ENCODE data around the gene CROCC. TPM values are rescaled to one million over a fixed set of nuclear protein-coding genes. Genes with fewer than 3 reads are reported as not detected.
"Not testable (repeated sequence)": the region's sequence is repeated elsewhere in the genome, so short reads cannot be mapped to it uniquely, and the experiment has no call there.

CROCC gene
- total and polyA plus RNA-seq, 4 donors: 2.9 to 8.3 (median 5.1) TPM

DNA sequence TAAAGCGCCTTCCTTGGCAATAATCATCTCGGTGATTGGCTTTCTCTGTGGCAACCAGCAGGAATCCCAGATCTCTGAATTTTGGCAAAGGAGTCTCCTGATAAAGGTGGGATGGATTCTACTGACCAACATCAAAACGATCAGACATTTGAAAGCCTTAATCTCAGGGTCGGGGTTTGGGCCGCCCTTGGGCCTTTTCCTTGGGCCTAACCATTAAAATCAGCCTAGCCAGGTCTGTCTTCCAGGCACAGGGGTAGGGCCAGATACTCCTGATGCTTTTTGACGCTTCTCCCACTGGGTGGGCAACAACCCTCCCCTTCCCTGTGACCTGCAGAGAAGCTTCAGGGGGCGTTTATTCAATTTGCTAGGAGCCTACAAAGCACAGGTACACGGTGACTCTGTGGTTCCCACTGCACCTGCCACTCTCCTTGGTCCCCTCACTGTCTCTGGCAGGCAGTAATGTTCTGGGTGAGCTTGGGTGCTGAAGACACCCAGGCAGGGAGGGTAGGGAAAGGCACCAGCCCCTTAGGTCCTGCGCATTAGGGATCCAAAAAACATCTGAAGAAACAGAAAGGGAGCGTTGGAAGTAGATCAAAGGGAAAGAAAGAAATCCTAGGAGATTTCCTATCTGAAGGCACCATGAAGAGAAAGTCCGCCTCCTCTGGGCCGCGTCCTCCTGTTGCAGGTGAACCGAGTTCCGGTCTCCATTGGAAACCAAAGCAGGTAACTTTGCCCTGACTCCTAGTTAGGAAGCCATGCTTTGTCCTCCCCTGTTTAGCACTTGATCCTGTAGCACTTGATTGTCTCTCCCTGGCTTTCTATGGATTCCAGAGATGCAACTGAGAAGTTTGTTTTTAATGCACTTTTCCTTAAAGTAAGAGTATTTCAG, 13.6 kb upstream of the CROCC start:
- no peak for TF ChIP-seq REST (IDR thresholded peaks at IDR 0.05)
- TF ChIP-seq RXRA (IDR thresholded peaks at IDR 0.05): no peak
- no peak for TF ChIP-seq RAD21 (IDR thresholded peaks at IDR 0.05)
- no peak for TF ChIP-seq CTCF (IDR thresholded peaks at IDR 0.05; ENCODE audit: low read depth, low read length, missing input control)
- TF ChIP-seq, protein P1, sequence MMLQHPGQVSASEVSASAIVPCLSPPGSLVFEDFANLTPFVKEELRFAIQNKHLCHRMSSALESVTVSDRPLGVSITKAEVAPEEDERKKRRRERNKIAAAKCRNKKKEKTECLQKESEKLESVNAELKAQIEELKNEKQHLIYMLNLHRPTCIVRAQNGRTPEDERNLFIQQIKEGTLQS (IDR thresholded peaks at IDR 0.05): no peak
- TF ChIP-seq JUND (IDR thresholded peaks at IDR 0.05): no peak
- no peak for TF ChIP-seq SP1 (IDR thresholded peaks at IDR 0.05)
- no peak for TF ChIP-seq GABPA (IDR thresholded peaks at IDR 0.05 in 1 of 2, conservative IDR thresholded peaks at IDR 0.05 in 1 of 2)
- TF ChIP-seq EGR1 (IDR thresholded peaks at IDR 0.05; ENCODE audit: low read depth in 2 of 2): no peak
- TF ChIP-seq HNF4A (conservative IDR thresholded peaks at IDR 0.05): no peak
- Histone ChIP-seq H3K4me3 (ENCODE audit: low read depth in 1 of 3, low read length in 3 of 3) (no peak overlapping the region), H3K36me3 (ENCODE audit: control insufficient read depth in 4 of 4, insufficient read depth in 3 of 4, low read depth in 1 of 4, low read length in 3 of 4) (no peaks in the 10 kb centered on the region), H3K9me3 (ENCODE audit: control insufficient read depth in 4 of 4, low read length in 3 of 4) (no peaks in the 10 kb centered on the region), H3K4me1 (ENCODE audit: control insufficient read depth in 4 of 4, insufficient read depth in 4 of 4, low read length in 3 of 4) (peaks cover 3 to 42% (median 30%) of the 10 kb centered on the region in 4 donors), H3K9ac (ENCODE audit: low read depth in 1 of 2, low read length in 2 of 2) (no peak overlapping the region), H3K27ac (ENCODE audit: low read depth in 1 of 2, low read length in 2 of 2) (no peak overlapping the region), H3K27me3 (ENCODE audit: control insufficient read depth in 4 of 4, insufficient read depth in 4 of 4, low read length in 3 of 4) (no peaks in the 10 kb centered on the region)
- 90% methylated on average over 15 of the region's 15 CpGs for WGBS
- DNase-seq (ENCODE audit: low spot score): no peak

GRCh38 chr1:16911851-16912721, 9.6 kb upstream of the CROCC start:
- not testable (repeated sequence) for H3K4me3 ChIP-seq (ENCODE audit: low read depth in 1 of 3, low read length in 3 of 3); H3K36me3 ChIP-seq (ENCODE audit: control insufficient read depth in 4 of 4, insufficient read depth in 3 of 4, low read depth in 1 of 4, low read length in 3 of 4); H3K9ac ChIP-seq (ENCODE audit: low read depth in 1 of 2, low read length in 2 of 2); H3K27ac ChIP-seq (ENCODE audit: low read depth in 1 of 2, low read length in 2 of 2); H3K27me3 ChIP-seq (ENCODE audit: control insufficient read depth in 4 of 4, insufficient read depth in 4 of 4, low read length in 3 of 4); H3K9me3 ChIP-seq (ENCODE audit: control insufficient read depth in 4 of 4, low read length in 3 of 4); DNase-seq (ENCODE audit: low spot score)
- 81% methylated on average over 8 of the region's 8 CpGs for WGBS
- peaks cover 8 to 28% (median 17%) of the 10 kb centered on the region in 4 donors for H3K4me1 ChIP-seq (ENCODE audit: control insufficient read depth in 4 of 4, insufficient read depth in 4 of 4, low read length in 3 of 4)
- TF ChIP-seq CTCF (IDR thresholded peaks at IDR 0.05; ENCODE audit: low read depth, low read length, missing input control): peak; percentile 9
- TF ChIP-seq HNF4A (conservative IDR thresholded peaks at IDR 0.05): peak in 1 of 2 donors; percentile 1

GRCh38 chr1:16912742-16913141, 9.0 kb upstream of the CROCC start:
- not testable (repeated sequence) for H3K27me3 ChIP-seq (ENCODE audit: control insufficient read depth in 4 of 4, insufficient read depth in 4 of 4, low read length in 3 of 4); H3K36me3 ChIP-seq (ENCODE audit: control insufficient read depth in 4 of 4, insufficient read depth in 3 of 4, low read depth in 1 of 4, low read length in 3 of 4); H3K9ac ChIP-seq (ENCODE audit: low read depth in 1 of 2, low read length in 2 of 2); DNase-seq (ENCODE audit: low spot score); H3K27ac ChIP-seq (ENCODE audit: low read depth in 1 of 2, low read length in 2 of 2); H3K4me3 ChIP-seq (ENCODE audit: low read depth in 1 of 3, low read length in 3 of 3); H3K9me3 ChIP-seq (ENCODE audit: control insufficient read depth in 4 of 4, low read length in 3 of 4)
- 80% methylated on average over 8 of the region's 8 CpGs for WGBS
- H3K4me1 ChIP-seq (ENCODE audit: control insufficient read depth in 4 of 4, insufficient read depth in 4 of 4, low read length in 3 of 4): peaks cover 8 to 28% (median 17%) of the 10 kb centered on the region in 4 donors
